Ectodermal cell (in vitro differentiated cells): Measurements from ENCODE around the gene CSH1.
"Not testable (repeated sequence)": the region's sequence is repeated elsewhere in the genome, so short reads cannot be mapped to it uniquely, and the experiment has no call there.

Experiments used
- H3K27ac ChIP-seq: 2 replicates; pipeline ENCODE4 v1.7.0; 2013; ENCODE audit warnings: mild to moderate bottlenecking, low read depth, low read length; ENCODE audit not compliant: insufficient read depth, poor library complexity, severe bottlenecking
- H3K27me3 ChIP-seq: 2 replicates; pipeline ENCODE4 v1.7.0; 2013; ENCODE audit warnings: mild to moderate bottlenecking, low read length; ENCODE audit not compliant: insufficient read depth, control insufficient read depth, poor library complexity, severe bottlenecking
- H3K36me3 ChIP-seq: one replicate; pipeline ENCODE4 v1.7.0; 2013; ENCODE audit warnings: low read length; ENCODE audit not compliant: control insufficient read depth, insufficient read depth
- H3K4me1 ChIP-seq: one replicate; pipeline ENCODE4 v1.7.0; 2013; ENCODE audit warnings: low read length; ENCODE audit not compliant: control insufficient read depth, insufficient read depth
- H3K4me3 ChIP-seq: 2 replicates; pipeline ENCODE4 v1.7.0; 2013; ENCODE audit warnings: low read depth, low read length, control low read depth; ENCODE audit not compliant: insufficient read depth
- H3K9me3 ChIP-seq: 2 replicates; pipeline ENCODE4 v1.7.0; 2013; ENCODE audit warnings: mild to moderate bottlenecking, low read length, moderate library complexity; ENCODE audit not compliant: control insufficient read depth
- WGBS, 2 experiments: methylation state at CpG; one replicate each; pipeline ENCODE4 v1.1.7; 2013; ENCODE audit warnings: missing lambda C conversion rate in 2 of 2; 5-methylcytosine and 5-hydroxymethylcytosine counted together

CSH1 gene

GRCh38 chr17:63869491-63870291 lies 26.7 kb downstream of the CSH1 start:
- H3K27ac ChIP-seq, H3K4me1 ChIP-seq, H3K4me3 ChIP-seq, H3K9me3 ChIP-seq, H3K27me3 ChIP-seq, H3K36me3 ChIP-seq: not testable (repeated sequence)
- 80 to 82% methylated on average over 8 of the region's 9 CpGs for WGBS, 2 experiments

GRCh38 chr17:63866625-63867024 lies 29.7 kb downstream of the CSH1 start:
- 68 to 69% methylated on average over 5 of the region's 7 CpGs for WGBS, 2 experiments
- H3K27ac ChIP-seq, H3K27me3 ChIP-seq, H3K4me1 ChIP-seq, H3K4me3 ChIP-seq, H3K36me3 ChIP-seq, H3K9me3 ChIP-seq: not testable (repeated sequence)

GRCh38 chr17:63859257-63859656 lies 37.1 kb downstream of the CSH1 start:
- Histone ChIP-seq H3K27me3 (peaks cover 9% of the 10 kb centered on the region), H3K9me3 (no peaks in the 10 kb centered on the region), H3K4me3 (no peak overlapping the region), H3K27ac (no peak overlapping the region), H3K36me3 (no peaks in the 10 kb centered on the region), H3K4me1 (no peaks in the 10 kb centered on the region)
- WGBS, 2 experiments, result 82 to 84% methylated on average over 3 of the region's 3 CpGs

GRCh38 chr17:63856425-63856824 lies 39.9 kb downstream of the CSH1 start:
- H3K27me3 ChIP-seq, result peaks cover 15% of the 10 kb centered on the region
- not testable (repeated sequence) for H3K4me3 ChIP-seq, H3K36me3 ChIP-seq, H3K27ac ChIP-seq, H3K9me3 ChIP-seq, H3K4me1 ChIP-seq
- WGBS, 2 experiments, result 90 to 95% methylated on average over 8 of the region's 8 CpGs

- H3K4me1 ChIP-seq, result no peaks in the 10 kb centered on the region
- H3K4me3 ChIP-seq, result no peak overlapping the region
- 89 to 90% methylated on average over 8 of the region's 8 CpGs for WGBS, 2 experiments
Observed at GRCh38 chr17:63855185-63855584, 41.2 kb downstream of the CSH1 start.

GRCh38 chr17:63854709-63855108 lies 41.7 kb downstream of the CSH1 start:
- Histone ChIP-seq H3K4me3 (no peak overlapping the region), H3K9me3 (no peaks in the 10 kb centered on the region), H3K36me3 (no peaks in the 10 kb centered on the region), H3K4me1 (no peaks in the 10 kb centered on the region), H3K27me3 (peaks cover 13% of the 10 kb centered on the region), H3K27ac (no peak overlapping the region)
- 86 to 89% methylated on average over 5 of the region's 5 CpGs for WGBS, 2 experiments

More at GRCh38 chr17:63855185-63855584, 41.2 kb downstream of the CSH1 start:
- Histone ChIP-seq H3K9me3 (no peaks in the 10 kb centered on the region), H3K36me3 (no peaks in the 10 kb centered on the region), H3K27ac (no peak overlapping the region), H3K27me3 (peaks cover 15% of the 10 kb centered on the region)

- H3K27ac ChIP-seq, result no peak overlapping the region
- H3K4me1 ChIP-seq, result no peaks in the 10 kb centered on the region
- peaks cover 18% of the 10 kb centered on the region for H3K27me3 ChIP-seq
- no peak overlapping the region for H3K4me3 ChIP-seq
- H3K36me3 ChIP-seq, result no peaks in the 10 kb centered on the region
- 76 to 89% methylated on average over 2 of the region's 2 CpGs for WGBS, 2 experiments
- H3K9me3 ChIP-seq, result no peaks in the 10 kb centered on the region
Observed at GRCh38 chr17:63853260-63853659, 43.1 kb downstream of the CSH1 start.

- no peaks in the 10 kb centered on the region for H3K9me3 ChIP-seq
- WGBS, 2 experiments, result 91 to 94% methylated on average over 9 of the region's 9 CpGs
- H3K27me3 ChIP-seq, result peaks cover 39% of the 10 kb centered on the region
Observed at GRCh38 chr17:63850401-63850800, 46.0 kb downstream of the CSH1 start.

GRCh38 chr17:63848834-63849689 lies 47.3 kb downstream of the CSH1 start:
- Histone ChIP-seq H3K27me3 (peaks cover 51% of the 10 kb centered on the region), H3K4me3 (no peak overlapping the region), H3K4me1 (no peaks in the 10 kb centered on the region), H3K27ac (no peak overlapping the region), H3K9me3 (no peaks in the 10 kb centered on the region), H3K36me3 (no peaks in the 10 kb centered on the region)
- 56 to 59% methylated on average over 82 of the region's 82 CpGs for WGBS, 2 experiments

More at GRCh38 chr17:63850401-63850800, 46.0 kb downstream of the CSH1 start:
- no peaks in the 10 kb centered on the region for H3K36me3 ChIP-seq
- no peaks in the 10 kb centered on the region for H3K4me1 ChIP-seq
- H3K4me3 ChIP-seq, result no peak overlapping the region
- no peak overlapping the region for H3K27ac ChIP-seq

- Histone ChIP-seq H3K36me3 (no peaks in the 10 kb centered on the region), H3K27me3 (peaks cover 45% of the 10 kb centered on the region), H3K4me3 (no peak overlapping the region), H3K4me1 (no peaks in the 10 kb centered on the region), H3K9me3 (no peaks in the 10 kb centered on the region), H3K27ac (no peak overlapping the region)
- 95 to 96% methylated on average over 3 of the region's 3 CpGs for WGBS, 2 experiments
Observed at GRCh38 chr17:63847525-63848249, 48.7 kb downstream of the CSH1 start.
